A673 (cell line): ENCODE measurements around the gene SPIN4. TPM values are rescaled to one million over a fixed set of nuclear protein-coding genes. Genes with fewer than 3 reads are reported as not detected.

Experiments used
- BruUV-seq: library from RNA; stranded (reverse); fragments of 400-500 nt; replicated peaks from 2 replicates; lab custom pipeline; 2021; lab: Mats Ljungman, UMichigan
- CTCF ChIA-PET: fragments of 300-600 bp; sonication (Branson Sonifier 250); formaldehyde crosslinking; loops from one replicate; lab custom pipeline; 2022; ENCODE audit warnings: antibody characterized with exemption; lab: Charles Lee
- POLR2A ChIA-PET: fragments of 300-600 bp; sonication (Branson Sonifier 250); formaldehyde crosslinking; loops from one replicate; lab custom pipeline; 2022; ENCODE audit warnings: antibody characterized with exemption; ENCODE audit not compliant: low non-redundant PET; lab: Charles Lee
- DNase-seq: peaks from one replicate; pipeline ENCODE4 v3.0.0-alpha.2; 2015; ENCODE audit warnings: low spot score
- H3K27ac ChIP-seq: fragments of 200-600 bp; sonication (generic); 2 replicates; pipeline ENCODE4 v1.5.1; 2016; ENCODE audit warnings: mixed run types, low read depth, mild to moderate bottlenecking, mixed read lengths, antibody characterized with exemption, low read length; ENCODE audit not compliant: poor library complexity, severe bottlenecking
- H3K27me3 ChIP-seq: fragments of 200-600 bp; sonication (generic); replicated peaks from 2 replicates; pipeline ENCODE4 v1.6.1; 2017; ENCODE audit warnings: mixed run types, low read depth, mild to moderate bottlenecking, mixed read lengths, antibody characterized with exemption, low read length; ENCODE audit not compliant: insufficient read depth, poor library complexity
- H3K36me3 ChIP-seq: fragments of 200-600 bp; sonication (generic); 2 replicates; pipeline ENCODE4 v1.6.1; 2016; ENCODE audit warnings: mixed run types, mild to moderate bottlenecking, mixed read lengths, antibody characterized with exemption, low read length; ENCODE audit not compliant: insufficient read depth, poor library complexity, severe bottlenecking
- H3K4me1 ChIP-seq: fragments of 200-600 bp; sonication (generic); 2 replicates; pipeline ENCODE4 v1.6.1; 2017; ENCODE audit warnings: mixed run types, mild to moderate bottlenecking, mixed read lengths, antibody characterized with exemption, low read length; ENCODE audit not compliant: insufficient read depth, poor library complexity, severe bottlenecking
- H3K4me3 ChIP-seq: fragments of 200-600 bp; sonication (generic); 2 replicates; pipeline ENCODE4 v1.5.1; 2016; ENCODE audit warnings: low read depth, mixed run types, mild to moderate bottlenecking, mixed read lengths, low read length; ENCODE audit not compliant: poor library complexity, severe bottlenecking
- H3K9me3 ChIP-seq: fragments of 200-600 bp; sonication (generic); 2 replicates; pipeline ENCODE4 v1.6.1; 2016; ENCODE audit warnings: mixed run types, low read depth, mild to moderate bottlenecking, mixed read lengths, antibody characterized with exemption, low read length; ENCODE audit not compliant: poor library complexity, severe bottlenecking
- EZH2 ChIP-seq: fragments of 200-600 bp; sonication (generic); IDR thresholded peaks from 2 replicates; pipeline ENCODE4 v1.6.1; 2017; ENCODE audit warnings: borderline replicate concordance, low read depth, mild to moderate bottlenecking, mixed read lengths, antibody characterized with exemption, low read length; ENCODE audit not compliant: poor library complexity, severe bottlenecking
- intact Hi-C: fragments of 100-400 bp; cut with micrococcal nuclease; formaldehyde crosslinking; loops from one replicate; pipeline ENCODE4 v1.10.0; 2022; ENCODE audit not compliant: unreplicated experiment
- total RNA-seq: library from RNA; stranded (reverse); gene quantifications from 2 replicates; pipeline ENCODE4 v1.2.3, GENCODE V29; 2021
- TF ChIP-seq, protein P1 (sequence below): fragments of 300-800, 200-600 bp; sonication (generic); conservative IDR thresholded peaks from 2 replicates; pipeline ENCODE4 v1.5.1; 2017; ENCODE audit warnings: low read depth, mild to moderate bottlenecking, antibody characterized with exemption, low read length, moderate library complexity, mixed read lengths

SPIN4 gene
- total RNA-seq, 1 experiment from 2014 or later: 4.3 TPM

DNA sequence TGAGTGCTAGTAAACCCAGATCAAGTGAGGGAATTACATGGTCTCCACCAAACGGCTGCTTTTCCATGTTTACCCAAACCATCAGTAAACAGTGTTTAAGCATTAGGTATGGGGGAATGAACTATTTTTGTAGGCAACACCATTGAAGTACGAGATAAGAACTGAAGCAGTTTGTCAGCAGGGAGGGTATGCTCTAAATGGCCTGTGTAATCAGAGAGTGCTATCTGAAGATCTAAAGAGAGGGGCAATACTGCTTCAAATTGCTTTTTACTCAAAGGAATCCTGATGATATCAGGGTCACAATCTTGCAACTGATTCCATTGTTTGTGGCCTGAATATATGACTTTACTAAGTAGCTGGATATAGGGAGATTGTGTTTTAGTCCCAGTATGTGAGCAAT is 10.4 kb upstream of the SPIN4 start:
- ChIA-PET POLR2A (no interaction called here), CTCF (no interaction called here)
- intact Hi-C loops: no loop called here
- no peaks in the 10 kb centered on the region for H3K4me1 ChIP-seq
- no peak for DNase-seq
- no peak overlapping the region for H3K27ac ChIP-seq
- no peak overlapping the region for H3K4me3 ChIP-seq
- peaks cover 17% of the 10 kb centered on the region for H3K9me3 ChIP-seq
- H3K36me3 ChIP-seq: no peaks in the 10 kb centered on the region
- TF ChIP-seq, protein P1, sequence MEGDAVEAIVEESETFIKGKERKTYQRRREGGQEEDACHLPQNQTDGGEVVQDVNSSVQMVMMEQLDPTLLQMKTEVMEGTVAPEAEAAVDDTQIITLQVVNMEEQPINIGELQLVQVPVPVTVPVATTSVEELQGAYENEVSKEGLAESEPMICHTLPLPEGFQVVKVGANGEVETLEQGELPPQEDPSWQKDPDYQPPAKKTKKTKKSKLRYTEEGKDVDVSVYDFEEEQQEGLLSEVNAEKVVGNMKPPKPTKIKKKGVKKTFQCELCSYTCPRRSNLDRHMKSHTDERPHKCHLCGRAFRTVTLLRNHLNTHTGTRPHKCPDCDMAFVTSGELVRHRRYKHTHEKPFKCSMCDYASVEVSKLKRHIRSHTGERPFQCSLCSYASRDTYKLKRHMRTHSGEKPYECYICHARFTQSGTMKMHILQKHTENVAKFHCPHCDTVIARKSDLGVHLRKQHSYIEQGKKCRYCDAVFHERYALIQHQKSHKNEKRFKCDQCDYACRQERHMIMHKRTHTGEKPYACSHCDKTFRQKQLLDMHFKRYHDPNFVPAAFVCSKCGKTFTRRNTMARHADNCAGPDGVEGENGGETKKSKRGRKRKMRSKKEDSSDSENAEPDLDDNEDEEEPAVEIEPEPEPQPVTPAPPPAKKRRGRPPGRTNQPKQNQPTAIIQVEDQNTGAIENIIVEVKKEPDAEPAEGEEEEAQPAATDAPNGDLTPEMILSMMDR: no peak
- no peak for TF ChIP-seq EZH2
- no TSS peak for BruUV-seq
- H3K27me3 ChIP-seq: no peaks in the 10 kb centered on the region

DNA sequence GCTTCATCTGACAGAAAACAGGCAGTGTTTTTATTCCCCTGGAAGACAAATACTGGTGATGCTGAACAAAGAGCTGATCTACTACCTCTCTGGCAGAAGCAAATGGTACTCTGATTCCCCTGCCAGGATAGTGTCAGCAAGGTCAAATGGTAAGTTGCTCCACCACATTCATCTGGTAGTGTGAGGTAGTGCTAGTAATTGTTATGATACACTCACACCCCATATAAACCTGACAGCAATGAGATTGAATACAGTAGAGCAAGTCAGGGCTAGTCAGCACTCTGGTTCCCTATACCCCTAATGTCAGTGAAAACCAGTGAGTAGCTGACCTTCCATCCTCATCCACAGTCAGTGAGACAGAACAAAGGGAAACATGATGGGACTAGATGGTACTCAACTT is 3.4 kb upstream of the SPIN4 start:
- Histone ChIP-seq H3K9me3 (no peaks in the 10 kb centered on the region), H3K27me3 (no peaks in the 10 kb centered on the region), H3K27ac (no peak overlapping the region), H3K4me3 (no peak overlapping the region), H3K36me3 (no peaks in the 10 kb centered on the region), H3K4me1 (no peaks in the 10 kb centered on the region)
- ChIA-PET CTCF (no interaction called here), POLR2A (no interaction called here)
- no TSS peak for BruUV-seq
- DNase-seq: no peak
- intact Hi-C loops: no loop called here
- TF ChIP-seq EZH2: no peak
- TF ChIP-seq, protein P1: no peak

DNA sequence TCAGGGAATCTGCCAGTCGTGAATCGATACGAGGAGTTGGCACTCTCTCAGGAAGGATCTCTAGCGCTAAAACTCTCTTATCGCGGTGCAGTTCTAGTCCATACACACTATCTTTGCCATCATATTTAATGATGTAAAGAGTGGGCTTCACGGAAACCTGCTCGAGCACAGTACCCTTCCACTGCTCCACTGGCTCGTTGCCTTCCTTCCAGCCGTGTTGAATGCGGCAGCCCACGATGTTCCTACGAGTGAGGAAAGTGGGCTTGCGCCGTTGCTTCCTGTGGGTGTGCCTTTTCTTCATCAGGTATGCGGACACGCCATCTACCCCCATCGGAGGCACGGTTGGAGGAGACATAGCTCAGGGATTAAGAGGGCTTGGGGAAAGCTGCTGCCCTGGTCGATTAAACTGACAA is 661 bp downstream of the SPIN4 start:
- Histone ChIP-seq H3K4me1 (no peaks in the 10 kb centered on the region), H3K27me3 (no peaks in the 10 kb centered on the region), H3K9me3 (no peaks in the 10 kb centered on the region), H3K36me3 (no peaks in the 10 kb centered on the region), H3K4me3 (peak overlapping the region; percentile 51), H3K27ac (no peak overlapping the region)
- POLR2A ChIA-PET: no interaction called here
- intact Hi-C loops: no loop called here
- no peak for TF ChIP-seq EZH2
- TF ChIP-seq, protein P1: no peak
- DNase-seq: peak; percentile 2
- no TSS peak for BruUV-seq
- CTCF ChIA-PET: interaction anchor here (0.6 kb wide), 1 partner anchor 73 kb away, joined by 4 read pairs; no protein-coding TSS in a partner anchor
